ENCODE data around the gene RNF167. TPM values are rescaled to one million over a fixed set of nuclear protein-coding genes. Genes with fewer than 3 reads are reported as not detected.
"Not testable (repeated sequence)": the region's sequence is repeated elsewhere in the genome, so short reads cannot be mapped to it uniquely, and the experiment has no call there.

The RNF167 gene
- total and polyA plus RNA-seq, 2 of the 13 experiments (the other 11 are each of a cell fraction or from before 2014, with no cell fraction given): 44.1 to 45.4 TPM

DNA sequence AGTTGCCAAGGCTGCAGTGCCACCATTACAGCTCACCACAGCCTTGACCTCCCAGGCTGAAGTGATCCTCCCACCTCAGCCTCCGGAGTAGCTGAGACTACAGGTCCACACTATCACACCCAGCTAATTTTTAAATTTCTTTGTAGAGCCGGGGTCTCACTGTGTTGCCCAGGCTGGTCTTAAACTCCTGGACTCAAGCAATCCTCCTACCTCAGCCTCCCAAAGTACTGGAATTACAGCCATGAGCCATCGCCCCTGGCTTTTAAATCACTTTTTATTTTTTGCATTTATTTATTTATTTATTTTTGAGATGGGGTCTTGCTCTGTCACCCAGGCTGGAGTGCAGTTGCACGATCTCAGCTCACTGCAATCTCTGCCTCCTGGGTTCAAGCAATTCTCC, 25.5 kb upstream of the RNF167 start:
- H3K9ac ChIP-seq (ENCODE audit: insufficient read depth, low read depth, low read length); in situ Hi-C loops (cut with HindIII; ENCODE audit: extremely low pct_ligation_motif_present, low pct_unique_long_range_greater_than_20kb); H3K9me3 ChIP-seq (ENCODE audit: low read length); H3K27ac ChIP-seq (ENCODE audit: extremely low read length, insufficient read depth, low read length); CTCF ChIA-PET (ENCODE audit: low intra/inter-chr PET ratio, low total read pairs); H2AFZ ChIP-seq (ENCODE audit: low read length); H3K79me2 ChIP-seq (ENCODE audit: insufficient read depth, low read length); H3K36me3 ChIP-seq (replicated peaks in 1 of 2; ENCODE audit: control insufficient read depth in 1 of 2, insufficient read depth in 2 of 2, low read length in 2 of 2); BruUV-seq (replicated peaks); H3K4me2 ChIP-seq (ENCODE audit: low read depth, low read length); intact Hi-C loops (cut with micrococcal nuclease; ENCODE audit: unreplicated experiment); H4K20me1 ChIP-seq (ENCODE audit: insufficient read depth, low read length); H3K4me3 ChIP-seq (replicated peaks in 1 of 3; ENCODE audit: insufficient read depth in 1 of 3, low read depth in 2 of 3, low read length in 3 of 3); H3K27me3 ChIP-seq (ENCODE audit: control insufficient read depth in 1 of 2, insufficient read depth in 2 of 2, low read length in 2 of 2); ATAC-seq; DNase-seq (ENCODE audit: low spot score); FAIRE-seq: not testable (repeated sequence)
- WGBS (ENCODE audit: low lambda C conversion rate): 56% methylated on average over 4 of the region's 4 CpGs
- TF ChIP-seq ZNF121 (CRISPR knock-in tag; IDR thresholded peaks at IDR 0.05) (peak; percentile 66), ZNF770 (CRISPR knock-in tag; IDR thresholded peaks at IDR 0.05) (0 out of 2 replicates have a peak, but pooled peaks have one; percentile 26)
- POLR2A ChIA-PET: interaction anchor here (1.0 to 2.6 kb wide), 2 partner anchors 25 kb away, joined by 3 to 12 read pairs; partner anchors contain the start of genes RNF167 and SLC25A11
- H3K4me1 ChIP-seq (ENCODE audit: insufficient read depth, low read length): peaks cover 47% of the 10 kb centered on the region

DNA sequence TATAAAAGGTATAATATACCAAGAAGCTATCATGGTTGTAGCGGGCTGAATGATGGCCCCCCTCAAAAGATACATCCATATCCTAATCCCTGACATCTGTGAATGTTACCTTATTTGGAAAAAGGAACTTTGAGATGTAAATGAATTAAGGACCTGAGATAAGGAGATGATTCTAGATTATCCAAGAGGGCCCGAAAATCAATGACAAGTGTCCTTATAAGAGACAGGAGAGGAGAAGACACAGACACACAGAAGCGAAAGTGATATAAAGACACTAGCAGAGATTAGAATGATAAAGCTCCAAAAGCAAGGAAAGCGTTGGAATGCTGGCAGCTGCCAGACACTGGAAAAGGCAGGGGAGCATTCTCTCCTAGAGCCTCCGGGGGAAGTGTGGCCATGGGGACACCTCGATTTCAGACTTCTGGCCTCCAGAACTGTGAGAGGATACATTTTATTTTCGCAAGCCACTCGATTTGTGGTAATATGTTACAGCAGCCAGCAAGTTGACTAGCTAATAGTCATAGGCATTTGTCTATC, 20.5 kb upstream of the RNF167 start:
- H4K20me1 ChIP-seq (ENCODE audit: insufficient read depth, low read length): no peaks in the 10 kb centered on the region
- H3K9me3 ChIP-seq (ENCODE audit: low read length): no peaks in the 10 kb centered on the region
- WGBS (ENCODE audit: low lambda C conversion rate): 16% methylated on average over 8 of the region's 8 CpGs
- no peaks in the 10 kb centered on the region for H3K36me3 ChIP-seq (replicated peaks in 1 of 2; ENCODE audit: control insufficient read depth in 1 of 2, insufficient read depth in 2 of 2, low read length in 2 of 2)
- in situ Hi-C loops (cut with HindIII; ENCODE audit: extremely low pct_ligation_motif_present, low pct_unique_long_range_greater_than_20kb) (no loop called here), intact Hi-C loops (cut with micrococcal nuclease; ENCODE audit: unreplicated experiment) (no loop called here)
- ATAC-seq: peak; percentile 32
- H3K27ac ChIP-seq (ENCODE audit: extremely low read length, insufficient read depth, low read length): no peak overlapping the region
- no peaks in the 10 kb centered on the region for H3K79me2 ChIP-seq (ENCODE audit: insufficient read depth, low read length)
- BruUV-seq (replicated peaks): no TSS peak
- H3K9ac ChIP-seq (ENCODE audit: insufficient read depth, low read depth, low read length): no peak overlapping the region
- H3K4me2 ChIP-seq (ENCODE audit: low read depth, low read length): peak overlapping the region; percentile 75
- peaks cover 23% of the 10 kb centered on the region for H3K4me1 ChIP-seq (ENCODE audit: insufficient read depth, low read length)
- no peak for DNase-seq (ENCODE audit: low spot score)
- ChIA-PET CTCF (ENCODE audit: low intra/inter-chr PET ratio, low total read pairs) (no interaction called here), POLR2A (interaction anchor here (0.6 to 3.0 kb wide), 12 partner anchors 9 to 216 kb away, joined by 3 to 35 read pairs (median 6); partner anchors contain the start of genes ENO3, PELP1, PFN1 and RNF167)
- no peaks in the 10 kb centered on the region for H3K27me3 ChIP-seq (ENCODE audit: control insufficient read depth in 1 of 2, insufficient read depth in 2 of 2, low read length in 2 of 2)
- peak overlapping the region in 1 of 3 experiments; percentile 26; a peak in 4 of 6 replicates for H3K4me3 ChIP-seq (replicated peaks in 1 of 3; ENCODE audit: insufficient read depth in 1 of 3, low read depth in 2 of 3, low read length in 3 of 3)
- no peak overlapping the region for H2AFZ ChIP-seq (ENCODE audit: low read length)
- FAIRE-seq: no peak
- no peak for TF ChIP-seq ZNF264 (CRISPR knock-in tag; IDR thresholded peaks at IDR 0.05)
- TF ChIP-seq, protein P1, sequence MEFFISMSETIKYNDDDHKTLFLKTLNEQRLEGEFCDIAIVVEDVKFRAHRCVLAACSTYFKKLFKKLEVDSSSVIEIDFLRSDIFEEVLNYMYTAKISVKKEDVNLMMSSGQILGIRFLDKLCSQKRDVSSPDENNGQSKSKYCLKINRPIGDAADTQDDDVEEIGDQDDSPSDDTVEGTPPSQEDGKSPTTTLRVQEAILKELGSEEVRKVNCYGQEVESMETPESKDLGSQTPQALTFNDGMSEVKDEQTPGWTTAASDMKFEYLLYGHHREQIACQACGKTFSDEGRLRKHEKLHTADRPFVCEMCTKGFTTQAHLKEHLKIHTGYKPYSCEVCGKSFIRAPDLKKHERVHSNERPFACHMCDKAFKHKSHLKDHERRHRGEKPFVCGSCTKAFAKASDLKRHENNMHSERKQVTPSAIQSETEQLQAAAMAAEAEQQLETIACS (CRISPR knock-in tag; IDR thresholded peaks at IDR 0.05): no peak
- no peak for TF ChIP-seq YEATS4 (CRISPR knock-in tag; IDR thresholded peaks at IDR 0.05; ENCODE audit: borderline replicate concordance)
- no peak for TF ChIP-seq ZBTB20 (CRISPR knock-in tag; IDR thresholded peaks at IDR 0.05; ENCODE audit: borderline replicate concordance, low read depth)
- TF ChIP-seq CEBPG (CRISPR knock-in tag; IDR thresholded peaks at IDR 0.05): no peak
- no peak for TF ChIP-seq SRSF1 (optimal IDR thresholded peaks at IDR 0.05; ENCODE audit: low read depth, low read length)
- TF ChIP-seq, protein P2, sequence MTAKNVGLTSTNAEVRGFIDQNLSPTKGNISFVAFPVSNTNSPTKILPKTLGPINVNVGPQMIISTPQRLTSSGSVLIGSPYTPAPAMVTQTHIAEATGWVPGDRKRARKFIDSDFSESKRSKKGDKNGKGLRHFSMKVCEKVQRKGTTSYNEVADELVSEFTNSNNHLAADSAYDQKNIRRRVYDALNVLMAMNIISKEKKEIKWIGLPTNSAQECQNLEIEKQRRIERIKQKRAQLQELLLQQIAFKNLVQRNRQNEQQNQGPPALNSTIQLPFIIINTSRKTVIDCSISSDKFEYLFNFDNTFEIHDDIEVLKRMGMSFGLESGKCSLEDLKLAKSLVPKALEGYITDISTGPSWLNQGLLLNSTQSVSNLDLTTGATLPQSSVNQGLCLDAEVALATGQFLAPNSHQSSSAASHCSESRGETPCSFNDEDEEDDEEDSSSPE (CRISPR knock-in tag; IDR thresholded peaks at IDR 0.05): no peak
- TF ChIP-seq, protein P3, sequence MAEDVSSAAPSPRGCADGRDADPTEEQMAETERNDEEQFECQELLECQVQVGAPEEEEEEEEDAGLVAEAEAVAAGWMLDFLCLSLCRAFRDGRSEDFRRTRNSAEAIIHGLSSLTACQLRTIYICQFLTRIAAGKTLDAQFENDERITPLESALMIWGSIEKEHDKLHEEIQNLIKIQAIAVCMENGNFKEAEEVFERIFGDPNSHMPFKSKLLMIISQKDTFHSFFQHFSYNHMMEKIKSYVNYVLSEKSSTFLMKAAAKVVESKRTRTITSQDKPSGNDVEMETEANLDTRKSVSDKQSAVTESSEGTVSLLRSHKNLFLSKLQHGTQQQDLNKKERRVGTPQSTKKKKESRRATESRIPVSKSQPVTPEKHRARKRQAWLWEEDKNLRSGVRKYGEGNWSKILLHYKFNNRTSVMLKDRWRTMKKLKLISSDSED (CRISPR knock-in tag; IDR thresholded peaks at IDR 0.05): no peak
- TF ChIP-seq ZNF547 (CRISPR knock-in tag; IDR thresholded peaks at IDR 0.05): no peak
- TF ChIP-seq KDM4B (CRISPR knock-in tag; IDR thresholded peaks at IDR 0.05): no peak
- TF ChIP-seq SMYD3 (CRISPR knock-in tag; IDR thresholded peaks at IDR 0.05): no peak

All from HepG2 (cell line).